ENCODE measurements around the gene STX18.
"Not testable (repeated sequence)": the region's sequence is repeated elsewhere in the genome, so short reads cannot be mapped to it uniquely, and the experiment has no call there.

STX18 gene

GRCh38 chr4:4524364-4524763, 17.5 kb downstream of the STX18 start:
- peak; percentile 63 for DNase-seq (ENCODE audit: low read depth)
- H3K4me3 ChIP-seq (ENCODE audit: low read depth, low read length) = no peak overlapping the region
- peak; percentile 54 for TF ChIP-seq CTCF (conservative IDR thresholded peaks at IDR 0.05; ENCODE audit: low read depth, low read length)

GRCh38 chr4:4521731-4522130, 20.1 kb downstream of the STX18 start:
- no peak for TF ChIP-seq CTCF (conservative IDR thresholded peaks at IDR 0.05; ENCODE audit: low read depth, low read length)
- H3K4me3 ChIP-seq (ENCODE audit: low read depth, low read length) = no peak overlapping the region
- no peak for DNase-seq (ENCODE audit: low read depth)

- no peak for TF ChIP-seq CTCF (conservative IDR thresholded peaks at IDR 0.05; ENCODE audit: low read depth, low read length)
- peak; percentile 55 for DNase-seq (ENCODE audit: low read depth)
- no peak overlapping the region for H3K4me3 ChIP-seq (ENCODE audit: low read depth, low read length)
Observed at GRCh38 chr4:4521136-4521535, 20.7 kb downstream of the STX18 start.

- TF ChIP-seq CTCF (conservative IDR thresholded peaks at IDR 0.05; ENCODE audit: low read depth, low read length) = peak; percentile 76
- peak overlapping the region; percentile 42 for H3K4me3 ChIP-seq (ENCODE audit: low read depth, low read length)
- DNase-seq (ENCODE audit: low read depth) = peak; percentile 63
Observed at GRCh38 chr4:4519297-4519894, 22.5 kb downstream of the STX18 start.

- no peak for TF ChIP-seq CTCF (conservative IDR thresholded peaks at IDR 0.05; ENCODE audit: low read depth, low read length)
- H3K4me3 ChIP-seq (ENCODE audit: low read depth, low read length) = no peak overlapping the region
- no peak for DNase-seq (ENCODE audit: low read depth)
Observed at GRCh38 chr4:4518747-4519146, 23.1 kb downstream of the STX18 start.

GRCh38 chr4:4514786-4515185, 27.1 kb downstream of the STX18 start:
- no peak for TF ChIP-seq CTCF (conservative IDR thresholded peaks at IDR 0.05; ENCODE audit: low read depth, low read length)
- no peak overlapping the region for H3K4me3 ChIP-seq (ENCODE audit: low read depth, low read length)
- DNase-seq (ENCODE audit: low read depth) = no peak

GRCh38 chr4:4512282-4512681, 29.6 kb downstream of the STX18 start:
- no peak for TF ChIP-seq CTCF (conservative IDR thresholded peaks at IDR 0.05; ENCODE audit: low read depth, low read length)
- no peak overlapping the region for H3K4me3 ChIP-seq (ENCODE audit: low read depth, low read length)
- DNase-seq (ENCODE audit: low read depth) = no peak

GRCh38 chr4:4510641-4511040, 31.2 kb downstream of the STX18 start:
- DNase-seq (ENCODE audit: low read depth); H3K4me3 ChIP-seq (ENCODE audit: low read depth, low read length): not testable (repeated sequence)
